Activated T-helper 2 cell treated with anti-CD3 and anti-CD28 coated beads, Interferon-gamma antibody, Interleukin-2, Interleukin-4, amounts not matched to agents 10 μg/mL and 5 μg/mL and 100 μg/mL, durations not matched to agents 14 hours and 24 hours and 36 hours (primary cell): ENCODE results near the gene HOPX. TPM values are rescaled to one million over a fixed set of nuclear protein-coding genes. Genes with fewer than 3 reads are reported as not detected.
"Not testable (repeated sequence)": the region's sequence is repeated elsewhere in the genome, so short reads cannot be mapped to it uniquely, and the experiment has no call there.

Experiments used
- DNase-seq: peaks from one replicate; pipeline ENCODE4 v3.0.0; 2021; ENCODE audit warnings: low spot score
- H3K27ac Mint-ChIP-seq: one replicate; pipeline ENCODE4 v1.8.0; 2021; ENCODE audit warnings: mixed read lengths
- H3K27me3 Mint-ChIP-seq: one replicate; pipeline ENCODE4 v1.8.0; 2021; ENCODE audit warnings: low read depth, mixed read lengths
- H3K36me3 Mint-ChIP-seq: one replicate; pipeline ENCODE4 v1.8.0; 2021; ENCODE audit warnings: low read depth, mixed read lengths
- H3K4me1 Mint-ChIP-seq: one replicate; pipeline ENCODE4 v1.8.0; 2021; ENCODE audit warnings: low read depth, mixed read lengths
- H3K4me3 Mint-ChIP-seq: one replicate; pipeline ENCODE4 v1.8.0; 2021; ENCODE audit warnings: low read depth, mild to moderate bottlenecking, moderate library complexity, mixed read lengths
- H3K9me3 Mint-ChIP-seq: one replicate; pipeline ENCODE4 v1.8.0; 2021; ENCODE audit warnings: mixed read lengths
- intact Hi-C: fragments of 100-400 bp; cut with micrococcal nuclease; formaldehyde crosslinking; loops from one replicate; pipeline ENCODE4 v1.15.1; 2023
- total RNA-seq: library from RNA; stranded (reverse); gene quantifications from 2 replicates; pipeline ENCODE4 v1.2.3, GENCODE V29; 2022

HOPX gene
- total RNA-seq, 1 donor from 2014 or later, result 58.8 TPM

DNA sequence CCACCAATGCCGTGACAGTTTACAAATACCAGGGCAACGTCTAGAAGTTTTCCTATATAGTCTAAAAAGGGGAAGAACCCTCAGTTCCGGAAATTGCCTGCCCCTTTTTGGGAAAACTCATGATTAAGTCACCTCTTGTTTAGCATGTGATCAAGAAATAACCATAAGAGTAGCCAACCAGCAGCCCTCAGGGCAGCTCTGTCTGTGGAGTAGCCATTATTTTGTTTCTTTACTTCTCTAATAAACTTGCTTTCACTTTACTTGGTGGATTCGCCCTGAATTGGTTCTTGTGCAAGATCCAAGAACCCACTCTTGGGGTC is 20.0 kb upstream of the HOPX start:
- Mint-ChIP-seq H3K9me3 (no peaks in the 10 kb centered on the region), H3K4me1 (peaks cover 1% of the 10 kb centered on the region), H3K27ac (no peak overlapping the region), H3K27me3 (peaks cover 11% of the 10 kb centered on the region), H3K36me3 (no peaks in the 10 kb centered on the region), H3K4me3 (no peak overlapping the region)
- intact Hi-C loops, result no loop called here
- no peak for DNase-seq

DNA sequence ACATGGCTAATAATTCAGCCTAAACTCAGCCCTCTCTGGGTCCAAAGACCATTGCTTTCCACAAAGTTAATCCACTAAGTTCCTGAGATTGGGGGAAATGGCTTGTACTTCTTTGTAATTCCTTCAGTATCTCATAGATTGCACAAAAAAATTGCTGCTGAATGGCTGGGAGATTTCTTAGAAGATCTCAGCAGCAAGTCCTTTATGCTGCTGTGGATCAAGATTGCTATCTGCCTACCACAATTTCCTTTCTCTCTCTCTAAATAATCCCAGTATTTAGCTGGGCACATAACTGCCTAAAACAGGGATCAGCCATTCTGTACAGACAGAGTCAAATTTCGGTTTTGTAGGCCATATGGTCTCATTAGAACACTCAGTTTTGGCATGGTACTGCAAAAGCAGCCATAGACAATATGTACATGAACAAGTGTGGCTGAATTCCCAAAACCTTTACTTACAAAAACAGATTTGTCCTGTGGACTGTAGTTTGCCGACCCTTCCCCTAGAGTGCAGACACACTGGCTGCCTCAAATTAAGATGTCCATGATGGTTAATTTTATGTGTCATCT is 18.5 kb upstream of the HOPX start:
- Mint-ChIP-seq H3K36me3 (no peaks in the 10 kb centered on the region), H3K27me3 (peaks cover 11% of the 10 kb centered on the region), H3K27ac (no peak overlapping the region), H3K9me3 (no peaks in the 10 kb centered on the region), H3K4me1 (peaks cover 1% of the 10 kb centered on the region), H3K4me3 (no peak overlapping the region)
- DNase-seq, result no peak
- intact Hi-C loops, result no loop called here

DNA sequence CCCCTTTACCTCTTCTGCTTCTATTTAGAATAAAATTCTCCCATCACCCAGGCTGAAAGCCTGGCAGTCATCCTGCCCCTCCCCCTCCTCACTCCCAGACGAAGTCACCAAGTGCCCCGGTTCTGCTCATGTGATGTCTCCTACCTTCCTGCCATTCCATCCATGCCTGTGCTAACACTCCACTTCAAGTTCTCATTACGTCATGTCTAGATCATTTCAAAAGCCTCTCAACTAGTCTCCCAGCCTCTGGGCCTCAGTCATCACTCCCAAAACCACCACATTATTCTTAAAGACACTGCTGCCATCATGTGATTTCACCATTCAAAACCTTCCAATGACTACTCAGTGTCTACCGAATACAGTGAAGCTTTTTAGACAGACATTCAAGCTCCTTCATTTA is 17.2 kb upstream of the HOPX start:
- H3K27me3 Mint-ChIP-seq, result peaks cover 10% of the 10 kb centered on the region
- DNase-seq, result no peak
- intact Hi-C loops, result no loop called here
- H3K4me1 Mint-ChIP-seq, result peaks cover 1% of the 10 kb centered on the region
- H3K9me3 Mint-ChIP-seq, result no peaks in the 10 kb centered on the region
- H3K4me3 Mint-ChIP-seq, result no peak overlapping the region
- no peaks in the 10 kb centered on the region for H3K36me3 Mint-ChIP-seq
- no peak overlapping the region for H3K27ac Mint-ChIP-seq

DNA sequence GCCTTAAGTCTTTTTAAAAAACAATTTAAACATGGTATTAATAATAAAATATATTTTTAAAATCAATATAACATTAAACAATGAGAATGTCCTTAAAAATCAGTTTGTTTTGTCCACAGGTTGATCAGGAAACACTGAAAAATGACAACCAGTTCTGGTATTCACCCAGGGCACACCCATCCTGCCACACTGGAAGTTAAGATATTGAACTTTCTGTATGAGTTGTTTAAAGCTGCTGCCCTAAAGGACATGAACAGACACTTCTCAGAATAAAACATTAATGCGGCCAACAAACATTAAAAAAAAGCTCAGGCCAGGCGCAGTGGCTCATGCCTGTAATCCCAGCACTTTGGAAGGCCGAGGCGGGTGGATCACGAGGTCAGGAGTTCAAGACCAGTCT is 15.0 kb upstream of the HOPX start:
- Mint-ChIP-seq H3K36me3 (no peaks in the 10 kb centered on the region), H3K27ac (no peak overlapping the region), H3K9me3 (no peaks in the 10 kb centered on the region), H3K4me1 (peaks cover 1% of the 10 kb centered on the region), H3K27me3 (peaks cover 12% of the 10 kb centered on the region), H3K4me3 (no peak overlapping the region)
- no peak for DNase-seq
- intact Hi-C loops, result no loop called here

DNA sequence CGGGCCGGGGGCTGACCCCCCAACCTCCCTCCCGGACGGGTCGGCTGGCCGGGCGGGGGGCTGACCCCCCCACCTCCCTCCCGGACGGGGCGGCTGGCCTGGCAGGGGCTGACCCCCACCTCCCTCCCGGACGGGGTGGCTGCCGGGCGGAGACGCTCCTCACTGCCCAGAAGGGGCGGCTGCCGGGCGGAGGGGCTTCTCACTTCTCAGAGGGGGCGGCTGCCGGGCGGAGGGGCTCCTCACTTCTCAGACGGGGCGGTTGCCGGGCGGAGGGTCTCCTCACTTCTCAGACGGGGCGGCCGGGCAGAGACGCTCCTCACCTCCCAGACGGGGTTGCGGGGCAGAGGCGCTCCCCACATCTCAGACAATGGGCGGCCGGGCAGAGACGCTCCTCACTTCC is 12.4 kb upstream of the HOPX start:
- H3K27me3 Mint-ChIP-seq, result peaks cover 20% of the 10 kb centered on the region
- intact Hi-C loops, H3K27ac Mint-ChIP-seq, DNase-seq, H3K4me3 Mint-ChIP-seq, H3K9me3 Mint-ChIP-seq, H3K36me3 Mint-ChIP-seq, H3K4me1 Mint-ChIP-seq: not testable (repeated sequence)

DNA sequence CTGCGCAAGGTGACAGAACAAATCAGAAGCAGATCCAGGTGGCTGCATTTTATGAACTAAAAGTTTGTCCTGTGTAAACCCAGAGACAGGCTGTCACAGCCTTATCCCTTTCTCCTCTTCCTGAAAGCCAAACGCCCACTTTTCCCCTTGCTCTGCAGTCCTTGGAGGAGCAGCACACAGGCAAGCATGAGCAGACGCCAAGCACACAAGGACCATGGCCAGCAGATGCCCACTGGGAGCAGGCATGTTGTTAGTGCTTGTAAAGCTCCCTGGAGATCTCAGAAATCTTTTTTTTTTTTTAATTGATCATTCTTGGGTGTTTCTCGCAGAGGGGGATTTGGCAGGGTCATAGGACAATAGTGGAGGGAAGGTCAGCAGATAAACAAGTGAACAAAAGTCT is 11.5 kb upstream of the HOPX start:
- Mint-ChIP-seq H3K27ac (no peak overlapping the region), H3K27me3 (peaks cover 17% of the 10 kb centered on the region), H3K4me3 (no peak overlapping the region), H3K4me1 (no peaks in the 10 kb centered on the region), H3K9me3 (no peaks in the 10 kb centered on the region), H3K36me3 (no peaks in the 10 kb centered on the region)
- no peak for DNase-seq
- intact Hi-C loops, result no loop called here

DNA sequence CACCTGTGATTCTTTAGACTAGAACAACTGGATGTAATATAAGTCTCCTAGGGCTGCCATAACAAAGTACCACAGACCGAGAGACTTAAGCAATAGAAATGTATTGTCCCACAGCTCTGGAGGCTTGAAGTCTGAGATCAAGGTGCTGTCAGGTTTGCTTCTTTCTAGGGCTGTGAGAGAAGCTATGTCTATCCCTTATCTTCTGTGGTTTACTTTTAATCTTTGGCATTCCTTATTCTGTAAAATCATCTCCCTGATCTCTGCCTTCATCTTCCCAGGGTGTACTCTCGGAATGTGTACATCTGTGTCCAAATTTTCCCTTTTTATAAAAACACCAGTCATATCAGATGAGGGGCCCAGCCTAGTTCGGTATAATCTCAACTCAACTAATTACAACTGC is 10.3 kb upstream of the HOPX start:
- Mint-ChIP-seq H3K4me1 (no peaks in the 10 kb centered on the region), H3K9me3 (no peaks in the 10 kb centered on the region), H3K36me3 (no peaks in the 10 kb centered on the region), H3K27me3 (peaks cover 23% of the 10 kb centered on the region), H3K4me3 (no peak overlapping the region), H3K27ac (no peak overlapping the region)
- DNase-seq, result no peak
- intact Hi-C loops, result no loop called here

DNA sequence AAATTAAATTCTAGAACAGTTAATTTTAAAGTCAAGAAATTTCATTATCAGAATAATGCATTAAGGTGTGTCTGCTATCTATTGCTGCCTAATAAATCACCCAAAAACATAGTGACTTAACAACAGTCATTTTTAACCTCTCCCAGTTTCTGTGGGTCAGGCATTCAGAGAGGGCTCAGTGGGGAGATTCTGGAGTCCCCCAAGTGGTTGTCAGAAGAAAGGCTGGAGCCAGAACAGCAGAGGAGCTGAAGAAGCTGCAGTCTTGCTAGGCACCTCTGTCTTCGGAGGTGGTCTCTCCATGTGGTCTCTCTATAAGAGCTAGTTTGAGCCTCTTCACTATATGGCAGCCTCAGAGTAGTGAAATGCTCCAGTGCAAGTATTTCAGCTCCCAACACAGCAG is 9.3 kb upstream of the HOPX start:
- intact Hi-C loops, result no loop called here
- Mint-ChIP-seq H3K9me3 (no peaks in the 10 kb centered on the region), H3K4me1 (no peaks in the 10 kb centered on the region), H3K4me3 (no peak overlapping the region), H3K27me3 (peaks cover 27% of the 10 kb centered on the region), H3K36me3 (no peaks in the 10 kb centered on the region), H3K27ac (no peak overlapping the region)
- no peak for DNase-seq

DNA sequence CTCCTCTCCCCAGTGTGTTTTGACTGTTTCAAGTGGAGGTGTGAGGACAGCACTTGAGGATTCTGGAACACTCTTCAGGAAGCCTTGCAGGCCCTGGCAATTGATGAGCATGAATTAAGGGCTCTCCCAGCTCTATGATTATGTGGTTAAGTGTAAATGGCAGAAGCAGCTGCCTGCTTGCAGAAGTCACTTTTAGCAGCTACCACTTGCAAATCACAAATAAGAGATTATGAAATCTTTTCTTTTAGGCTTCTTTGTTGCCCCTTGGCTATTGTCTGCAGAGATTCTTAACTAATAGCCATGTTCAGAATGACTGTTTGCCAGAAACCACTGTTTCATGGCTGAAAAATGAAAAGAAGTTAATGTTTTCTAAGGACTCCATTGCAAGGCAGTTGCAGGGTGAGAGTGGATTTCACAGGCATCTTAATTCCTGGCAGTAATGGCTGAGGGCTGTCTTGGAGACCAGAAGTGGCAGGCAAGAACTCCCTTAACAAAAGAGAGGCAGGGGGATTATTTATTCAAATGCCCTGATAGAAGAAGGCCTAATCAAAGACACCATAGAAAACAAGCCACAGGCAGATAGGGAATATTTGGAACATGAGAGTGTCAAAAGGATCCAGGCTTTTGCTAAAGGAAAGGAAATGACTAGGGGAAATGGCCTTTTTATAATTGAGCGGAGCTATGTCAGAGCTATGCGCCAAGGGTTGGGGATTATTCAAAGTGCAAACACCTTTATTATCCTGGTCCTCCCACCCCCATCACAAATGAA is 8.3 kb upstream of the HOPX start:
- intact Hi-C loops, result no loop called here
- DNase-seq, result no peak
- H3K9me3 Mint-ChIP-seq, result no peaks in the 10 kb centered on the region

DNA sequence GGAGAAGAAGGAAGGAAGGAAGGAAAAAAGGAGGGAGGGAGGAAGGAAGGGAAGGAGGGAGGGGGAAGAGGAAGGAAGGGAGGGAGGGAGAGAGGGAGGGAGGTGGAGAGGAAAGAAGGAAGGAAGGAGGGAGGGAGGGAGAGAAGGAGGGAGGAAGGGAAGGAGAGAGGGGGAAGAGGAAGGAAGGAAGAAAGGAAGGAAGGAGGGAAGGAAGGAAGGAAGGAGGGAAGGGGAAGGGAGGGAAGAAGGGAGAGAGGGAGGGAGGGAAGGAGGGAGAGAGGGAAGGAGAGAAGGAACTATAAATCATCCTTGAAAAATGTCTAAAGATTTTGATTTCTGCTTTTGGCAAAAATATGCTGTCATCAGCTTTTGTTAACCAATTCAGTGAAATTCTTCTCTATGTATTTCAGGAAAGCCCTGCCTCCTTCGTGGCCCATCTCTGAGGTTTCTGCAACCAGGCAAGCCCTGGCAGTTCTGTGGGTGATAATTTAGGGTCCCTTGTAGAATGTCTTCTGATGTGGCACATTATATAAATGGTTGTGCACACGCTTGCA is 7.1 kb upstream of the HOPX start:
- Mint-ChIP-seq H3K4me1 (peaks cover 4% of the 10 kb centered on the region), H3K27me3 (peaks cover 49% of the 10 kb centered on the region), H3K27ac (no peak overlapping the region), H3K36me3 (no peaks in the 10 kb centered on the region), H3K9me3 (no peaks in the 10 kb centered on the region), H3K4me3 (no peak overlapping the region)
- intact Hi-C loops, result no loop called here
- no peak for DNase-seq

More for the DNA sequence above, 8.3 kb upstream of the HOPX start:
- Mint-ChIP-seq H3K27ac (no peak overlapping the region), H3K4me3 (no peak overlapping the region), H3K27me3 (peaks cover 37% of the 10 kb centered on the region), H3K36me3 (no peaks in the 10 kb centered on the region), H3K4me1 (no peaks in the 10 kb centered on the region)

DNA sequence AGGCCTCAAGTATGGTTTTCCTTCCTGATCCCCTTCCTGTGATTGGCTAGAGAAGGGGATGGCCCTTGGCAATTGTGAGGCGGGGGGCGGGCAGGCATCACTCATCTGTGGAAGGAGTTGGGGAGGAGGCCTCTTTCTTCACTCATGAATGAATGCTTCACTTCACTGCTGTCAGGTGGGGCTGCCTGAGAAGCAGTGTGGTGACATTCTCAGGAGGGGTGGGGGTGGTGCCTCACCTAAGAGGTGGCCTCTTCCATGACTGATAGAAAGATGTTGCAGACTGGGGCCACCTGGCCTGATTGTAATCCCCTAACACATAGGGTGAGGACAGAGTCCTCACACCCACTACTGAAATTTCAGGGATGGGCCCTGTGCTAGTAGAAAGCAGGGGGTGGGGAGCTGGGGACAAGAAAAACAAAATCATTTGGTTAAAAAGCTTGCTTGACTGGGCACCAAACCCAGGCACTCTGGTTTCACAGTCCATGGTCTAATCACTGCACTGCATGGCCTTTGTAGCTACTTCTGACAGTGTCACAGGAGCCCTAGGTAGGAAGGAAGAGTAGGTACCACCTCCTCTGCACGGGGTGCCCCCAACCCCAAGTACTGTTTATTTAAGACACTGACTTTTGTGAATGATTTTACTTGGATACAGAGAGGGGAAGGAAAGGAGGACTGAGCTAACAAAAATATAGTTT is 5.6 kb upstream of the HOPX start:
- Mint-ChIP-seq H3K4me1 (peaks cover 9% of the 10 kb centered on the region), H3K4me3 (no peak overlapping the region), H3K27ac (no peak overlapping the region), H3K27me3 (peaks cover 55% of the 10 kb centered on the region), H3K9me3 (no peaks in the 10 kb centered on the region), H3K36me3 (no peaks in the 10 kb centered on the region)
- intact Hi-C loops, result no loop called here
- no peak for DNase-seq

DNA sequence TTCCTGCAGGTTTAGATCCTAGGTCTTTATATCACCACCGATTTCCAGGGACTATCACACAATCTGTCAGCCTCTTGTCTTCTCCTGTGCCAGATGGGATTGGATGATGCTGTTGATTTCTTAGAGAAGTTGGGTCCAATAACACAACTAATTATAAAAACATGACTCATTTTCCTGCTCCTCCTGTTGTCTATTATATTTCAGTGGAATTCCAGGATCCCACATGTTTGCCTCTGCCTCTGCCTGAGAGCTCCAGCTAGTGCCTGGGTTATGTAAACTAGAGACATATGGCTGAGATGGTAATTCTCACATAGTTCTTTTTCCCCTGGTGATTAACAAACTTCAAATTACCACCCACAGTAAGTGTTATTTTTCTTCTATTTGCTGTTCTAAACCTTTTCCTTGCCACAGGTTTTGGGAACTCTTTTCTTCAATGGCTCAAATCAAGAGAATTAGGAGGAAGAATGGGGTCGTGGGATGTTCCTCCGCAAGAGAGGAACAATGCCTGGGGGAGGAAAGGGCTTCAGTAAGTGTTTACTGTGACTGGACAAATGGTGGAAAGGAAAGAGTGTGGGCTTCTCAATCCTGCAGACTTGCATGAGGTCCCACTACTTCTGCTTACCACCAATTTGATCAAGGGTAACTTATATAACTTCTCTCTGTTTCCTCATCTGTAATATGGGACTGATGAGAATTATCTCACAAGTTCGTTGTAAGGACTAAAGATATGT is 3.4 kb upstream of the HOPX start:
- Mint-ChIP-seq H3K4me3 (no peak overlapping the region), H3K27ac (no peak overlapping the region), H3K4me1 (peaks cover 25% of the 10 kb centered on the region), H3K9me3 (no peaks in the 10 kb centered on the region), H3K36me3 (no peaks in the 10 kb centered on the region), H3K27me3 (peaks cover 67% of the 10 kb centered on the region)
- intact Hi-C loops, result loop anchor here (5.0 kb wide), 1 partner anchor 133 kb away; no protein-coding TSS in a partner anchor
- DNase-seq, result no peak
